ENCODE data around the gene FXR1. TPM values are rescaled to one million over a fixed set of nuclear protein-coding genes. Genes with fewer than 3 reads are reported as not detected.

Gene FXR1
- total RNA-seq, 4 donors from 2014 or later: 57.4 to 94.0 (median 70.7) TPM

- DNase-seq (ENCODE audit: low spot score in 2 of 2): no peak
- TF ChIP-seq CTCF (IDR thresholded peaks at IDR 0.05) (no peak), POLR2A (IDR thresholded peaks at IDR 0.05) (no peak)
- H3K4me3 ChIP-seq (ENCODE audit: low read depth, poor library complexity, severe bottlenecking): no peak overlapping the region
- 89 to 97% methylated on average over 4 of the region's 4 CpGs for WGBS, 2 donors
- intact Hi-C loops (cut with DNase I; ENCODE audit: low total_unique reads): no loop called here
These were observed 11.1 kb downstream of the FXR1 start for GRCh38 chr3:180923561-180923960.

DNA sequence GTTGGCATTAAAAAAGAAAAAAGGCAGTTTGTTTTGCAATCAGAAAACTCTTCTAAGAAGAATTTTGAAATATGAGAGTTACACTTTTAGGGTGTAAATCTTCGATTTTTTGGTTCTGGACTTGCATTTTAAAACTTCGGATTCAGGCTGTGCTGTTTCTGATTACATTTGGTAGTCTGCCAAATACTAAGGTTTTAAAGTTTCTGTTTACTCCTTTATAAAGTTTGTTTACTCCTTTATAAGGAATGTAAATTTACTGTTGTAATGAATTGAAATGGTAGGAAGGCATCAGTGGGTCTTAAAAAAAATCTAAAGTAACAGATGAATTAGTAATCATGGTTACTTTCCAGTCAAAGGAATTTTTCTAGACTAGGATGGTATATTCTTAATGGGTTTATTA lies 14.1 kb downstream of the FXR1 start:
- intact Hi-C loops (cut with DNase I; ENCODE audit: low total_unique reads): no loop called here
- TF ChIP-seq CTCF (IDR thresholded peaks at IDR 0.05): no peak
- TF ChIP-seq POLR2A (IDR thresholded peaks at IDR 0.05): no peak
- H3K4me3 ChIP-seq (ENCODE audit: low read depth, poor library complexity, severe bottlenecking): no peak overlapping the region
- WGBS, 2 donors: 54 to 55% methylated on average over 2 of the region's 2 CpGs
- DNase-seq (ENCODE audit: low spot score in 2 of 2): no peak

DNA sequence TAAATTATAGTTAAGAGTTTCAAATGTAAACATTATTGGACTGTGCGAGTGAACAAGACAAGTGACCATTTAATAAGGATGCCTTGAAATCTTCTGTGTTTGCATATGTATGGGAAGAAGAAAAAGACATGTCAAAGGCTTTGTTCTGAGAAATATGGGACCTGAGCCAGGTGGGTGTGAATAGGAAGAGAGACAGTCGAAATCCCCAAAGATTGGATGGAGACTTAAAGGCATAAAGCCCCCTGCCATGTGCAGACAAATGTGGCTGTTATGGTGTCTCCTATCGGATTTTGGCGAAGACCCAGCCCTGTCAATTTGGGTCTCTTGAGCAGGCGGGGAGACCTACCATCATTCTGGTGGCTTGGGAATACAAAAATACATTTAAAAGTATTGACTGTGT lies 16.9 kb downstream of the FXR1 start:
- WGBS, 2 donors: 92 to 96% methylated on average over 5 of the region's 5 CpGs
- TF ChIP-seq CTCF (IDR thresholded peaks at IDR 0.05) (no peak), POLR2A (IDR thresholded peaks at IDR 0.05) (no peak)
- intact Hi-C loops (cut with DNase I; ENCODE audit: low total_unique reads): no loop called here
- no peak for DNase-seq (ENCODE audit: low spot score in 2 of 2)
- no peak overlapping the region for H3K4me3 ChIP-seq (ENCODE audit: low read depth, poor library complexity, severe bottlenecking)

DNA sequence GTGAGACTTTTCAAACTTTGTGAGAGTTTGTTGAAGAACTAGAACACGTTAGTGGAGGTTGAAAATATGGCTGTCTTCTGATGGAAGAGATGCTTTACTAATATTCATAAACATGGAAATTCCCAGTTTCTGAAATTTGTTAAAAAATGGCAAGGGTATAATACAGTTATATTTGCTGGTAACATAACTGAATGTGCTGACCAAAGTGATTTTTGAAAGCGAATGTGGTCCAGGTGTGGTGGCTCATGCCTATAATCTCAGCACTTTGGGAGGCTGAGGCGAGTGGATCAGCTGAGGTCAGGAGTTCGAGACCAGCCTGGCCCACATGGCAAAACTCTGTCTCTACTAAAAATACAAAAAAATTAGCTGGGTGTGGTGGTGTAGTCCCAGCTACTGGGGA lies 18.1 kb downstream of the FXR1 start:
- intact Hi-C loops (cut with DNase I; ENCODE audit: low total_unique reads): no loop called here
- no peak for TF ChIP-seq CTCF (IDR thresholded peaks at IDR 0.05)
- no peak for TF ChIP-seq POLR2A (IDR thresholded peaks at IDR 0.05)
- H3K4me3 ChIP-seq (ENCODE audit: low read depth, poor library complexity, severe bottlenecking): no peak overlapping the region
- 91 to 95% methylated on average over 4 of the region's 4 CpGs for WGBS, 2 donors
- no peak for DNase-seq (ENCODE audit: low spot score in 2 of 2)

GRCh38 chr3:180932819-180933218 lies 20.3 kb downstream of the FXR1 start:
- intact Hi-C loops (cut with DNase I; ENCODE audit: low total_unique reads): no loop called here
- no peak overlapping the region for H3K4me3 ChIP-seq (ENCODE audit: low read depth, poor library complexity, severe bottlenecking)
- no peak for DNase-seq (ENCODE audit: low spot score in 2 of 2)
- no peak for TF ChIP-seq POLR2A (IDR thresholded peaks at IDR 0.05)
- no peak for TF ChIP-seq CTCF (IDR thresholded peaks at IDR 0.05)
- WGBS, 2 donors: 68 to 74% methylated on average over 1 of the region's 1 CpG

DNA sequence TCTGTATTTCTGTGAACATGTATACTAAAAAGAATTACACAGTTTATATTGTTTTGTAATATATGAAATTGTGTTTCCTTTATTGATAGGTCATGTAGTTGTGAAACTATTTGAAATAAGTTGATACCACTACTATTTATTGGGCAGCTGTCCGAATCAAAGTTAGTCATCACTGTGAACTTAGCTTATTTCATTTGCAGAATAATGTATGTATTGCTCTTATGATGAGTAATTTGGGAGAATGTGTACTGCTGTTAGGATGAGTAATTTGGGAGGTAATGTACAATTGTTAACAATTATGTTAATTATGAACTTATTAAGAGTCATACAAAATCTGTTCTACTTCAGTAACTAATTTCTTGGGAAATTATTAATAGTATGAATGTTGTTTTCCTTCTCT lies 22.2 kb downstream of the FXR1 start:
- DNase-seq (ENCODE audit: low spot score in 2 of 2): no peak
- TF ChIP-seq CTCF (IDR thresholded peaks at IDR 0.05): no peak
- no peak for TF ChIP-seq POLR2A (IDR thresholded peaks at IDR 0.05)
- WGBS, 2 donors: 71 to 80% methylated on average over 1 of the region's 1 CpG
- intact Hi-C loops (cut with DNase I; ENCODE audit: low total_unique reads): no loop called here
- H3K4me3 ChIP-seq (ENCODE audit: low read depth, poor library complexity, severe bottlenecking): no peak overlapping the region

All from lower leg skin (tissue), 4 donors.